Stimulated activated CD8-positive, alpha-beta memory T cell treated with anti-CD3 and anti-CD28 coated beads, Interleukin-12 subunit alpha, Interleukin-12 subunit beta, amount 100 ng/mL, for 24 hours (primary cell): Measurements from ENCODE around the gene C16orf95.
"Not testable (repeated sequence)": the region's sequence is repeated elsewhere in the genome, so short reads cannot be mapped to it uniquely, and the experiment has no call there.

ENCODE experiments used
- DNase-seq: peaks from one replicate; pipeline ENCODE4 v3.0.0-alpha.2; 2020; ENCODE audit errors: extremely low read depth

Gene C16orf95

DNA sequence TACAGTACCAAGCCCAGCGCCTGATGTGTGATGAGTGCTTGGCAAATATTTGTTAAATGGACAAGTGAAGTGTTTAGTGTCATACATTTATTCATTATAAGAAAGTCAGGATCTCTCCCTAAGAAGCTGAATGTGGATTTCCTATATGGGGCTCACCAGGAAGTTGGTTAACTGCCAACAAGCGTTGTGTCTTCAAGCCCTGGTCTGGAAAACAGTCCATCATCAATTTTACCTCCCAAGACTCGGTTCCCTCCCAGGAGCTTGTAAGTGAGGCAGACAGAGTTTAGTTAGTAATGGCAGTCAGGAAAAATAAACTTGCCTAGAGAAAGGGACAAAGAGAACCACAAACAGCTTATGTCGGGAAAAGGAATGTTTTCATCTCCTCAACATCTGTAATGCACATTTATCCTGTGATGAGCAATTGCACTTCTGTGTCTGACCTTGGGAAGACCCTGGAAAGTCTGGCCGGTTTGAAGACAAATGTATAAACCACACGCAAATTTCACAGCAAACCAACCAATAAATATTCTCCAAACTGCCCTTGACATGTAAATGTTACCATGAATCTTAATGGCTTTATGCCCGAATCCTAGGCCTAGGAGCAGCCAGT is 28.3 kb downstream of the C16orf95 start:
- no peak for DNase-seq

DNA sequence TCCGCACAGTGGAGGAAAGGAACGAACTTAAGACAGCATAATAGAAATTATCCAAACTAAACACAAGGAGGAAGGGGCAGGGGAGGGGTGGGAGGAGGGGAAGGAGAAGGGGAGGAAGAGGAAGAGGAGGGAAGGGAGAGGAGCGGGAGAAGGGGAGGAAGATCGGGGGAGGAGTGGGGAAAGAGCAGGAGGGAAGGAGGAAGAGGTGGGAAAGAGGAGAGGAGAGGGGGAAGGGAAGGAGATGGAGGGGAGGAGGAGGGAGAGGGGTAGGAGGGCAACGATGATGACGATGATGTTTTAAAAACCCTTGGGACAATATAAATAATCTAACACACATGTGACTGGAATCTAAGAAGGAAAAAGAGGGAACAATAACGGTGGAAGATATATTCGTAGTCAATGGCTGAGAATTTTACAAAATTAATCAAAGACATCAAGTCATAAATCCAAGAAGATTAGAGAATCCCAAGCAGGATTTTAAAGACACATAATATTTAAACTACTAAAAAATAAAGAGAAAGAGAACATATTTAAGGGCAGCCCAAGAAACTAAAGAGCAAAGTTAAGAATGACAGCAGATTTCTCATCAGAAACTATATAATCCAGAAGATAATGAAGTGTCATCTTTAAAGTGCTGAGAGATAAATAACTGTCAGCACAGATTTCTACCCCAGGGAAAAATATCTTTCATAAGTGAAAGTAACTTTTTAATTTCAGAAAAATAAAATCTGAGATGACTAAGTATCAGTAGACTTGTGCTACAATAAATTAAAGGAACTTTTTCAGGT is 30.2 kb downstream of the C16orf95 start:
- DNase-seq, result no peak

DNA sequence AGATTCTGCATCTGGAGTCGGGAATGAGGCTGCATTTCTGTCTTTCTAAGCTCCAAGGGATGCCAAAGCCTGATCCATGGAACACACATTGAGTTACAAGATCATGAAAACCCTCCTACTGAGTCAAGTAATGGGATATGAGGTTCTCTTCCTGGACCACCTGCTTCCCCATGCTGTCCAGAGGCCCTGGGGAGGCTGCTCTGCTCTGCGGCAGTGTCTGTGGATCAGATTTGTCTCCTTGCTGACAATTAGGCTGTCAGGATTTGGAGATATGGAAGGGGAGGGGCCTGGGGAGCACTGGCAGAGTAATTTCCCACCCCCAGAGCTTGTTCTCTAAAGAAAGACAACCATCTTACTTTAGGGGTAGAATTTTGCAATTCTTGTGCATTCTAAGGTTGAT is 33.0 kb downstream of the C16orf95 start:
- no peak for DNase-seq

DNA sequence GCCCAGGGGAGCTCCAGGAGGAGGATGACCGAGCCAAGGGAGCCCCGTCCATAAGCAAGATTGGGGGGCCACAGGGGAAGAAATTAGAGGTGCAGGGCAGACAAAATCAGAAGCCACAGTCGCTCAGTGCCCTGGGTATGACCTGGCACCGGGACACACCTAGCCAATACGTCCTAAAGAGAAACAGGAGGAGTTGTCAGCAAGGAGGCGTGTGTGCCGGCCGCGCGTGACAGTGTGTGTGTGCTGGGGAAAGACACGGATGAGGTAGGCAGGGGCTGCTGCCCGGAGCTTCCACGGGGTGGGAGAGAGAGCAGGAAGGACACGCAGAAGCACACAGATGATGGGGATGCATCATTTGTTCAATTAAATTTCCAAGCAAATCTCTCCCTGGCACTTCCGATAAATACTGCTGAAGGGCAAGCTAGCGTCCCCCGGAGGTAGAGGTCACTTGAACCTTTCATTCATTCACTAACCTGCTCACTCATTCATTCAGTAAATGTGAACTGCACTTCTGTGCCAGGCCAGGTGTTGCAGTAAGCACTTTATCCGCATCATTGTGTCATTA is 38.0 kb downstream of the C16orf95 start:
- no peak for DNase-seq

DNA sequence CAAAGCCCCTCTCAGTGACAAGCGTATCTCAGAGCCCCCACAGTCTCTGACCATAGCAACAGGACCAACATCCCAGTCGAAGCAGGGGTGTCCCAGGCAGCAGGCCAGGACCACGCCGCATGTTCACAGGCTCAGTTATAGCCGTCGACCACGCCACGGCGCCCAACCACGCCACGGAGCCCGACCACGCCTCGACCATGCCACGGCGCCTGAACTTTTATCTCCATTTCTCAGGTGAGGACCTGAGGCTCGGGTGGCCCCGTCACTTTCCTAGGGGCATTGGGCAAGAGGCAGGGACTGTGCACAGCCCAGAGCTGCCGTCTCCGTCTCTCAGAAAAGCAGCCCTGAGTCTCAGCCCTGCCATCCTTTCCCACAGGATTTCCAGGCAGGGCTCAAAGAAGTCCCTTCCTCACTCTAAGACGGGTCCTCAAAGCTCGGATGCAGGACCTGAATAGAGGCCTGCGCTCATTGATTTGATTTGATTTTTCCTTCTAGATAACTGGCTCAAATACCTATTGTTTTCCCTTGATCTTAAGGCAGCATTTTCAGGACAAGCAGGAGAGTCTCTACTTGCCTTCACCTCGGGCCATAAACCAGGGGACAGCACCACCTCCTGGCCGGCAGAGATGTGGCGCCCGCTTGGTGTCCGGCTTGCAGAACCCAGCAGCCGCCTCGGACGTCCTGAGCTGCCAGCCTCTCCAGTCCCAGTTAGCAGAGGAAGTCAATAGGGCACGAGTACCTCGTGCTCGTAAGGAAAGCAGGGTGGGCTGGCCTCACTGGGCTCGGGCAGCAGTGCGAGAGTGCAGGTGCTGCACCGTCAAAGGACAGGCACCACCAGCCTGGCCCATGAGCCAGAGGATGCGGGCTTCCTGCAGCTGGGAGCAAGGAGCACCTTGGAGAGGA is 38.8 kb downstream of the C16orf95 start:
- DNase-seq, result no peak

DNA sequence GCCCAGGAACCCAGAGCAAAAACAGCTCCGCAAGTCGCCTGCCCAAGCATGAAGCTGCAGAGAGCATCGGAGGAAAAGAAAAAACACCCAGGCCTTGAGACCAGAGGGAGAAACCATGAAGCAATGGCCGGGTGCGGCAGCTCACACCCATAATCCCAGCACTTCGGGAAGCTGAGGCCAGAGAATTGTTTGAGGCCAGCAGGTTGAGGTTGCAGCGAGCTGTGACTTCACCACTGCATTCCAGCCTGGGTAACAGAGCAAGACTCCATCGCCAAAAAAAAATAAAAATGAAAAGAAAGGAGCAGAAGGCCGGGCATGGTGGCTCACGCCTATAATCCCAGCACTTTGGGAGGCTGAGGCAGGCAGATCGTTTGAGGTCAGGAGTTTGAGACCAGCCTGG is 40.3 kb downstream of the C16orf95 start:
- DNase-seq, result no peak

DNA sequence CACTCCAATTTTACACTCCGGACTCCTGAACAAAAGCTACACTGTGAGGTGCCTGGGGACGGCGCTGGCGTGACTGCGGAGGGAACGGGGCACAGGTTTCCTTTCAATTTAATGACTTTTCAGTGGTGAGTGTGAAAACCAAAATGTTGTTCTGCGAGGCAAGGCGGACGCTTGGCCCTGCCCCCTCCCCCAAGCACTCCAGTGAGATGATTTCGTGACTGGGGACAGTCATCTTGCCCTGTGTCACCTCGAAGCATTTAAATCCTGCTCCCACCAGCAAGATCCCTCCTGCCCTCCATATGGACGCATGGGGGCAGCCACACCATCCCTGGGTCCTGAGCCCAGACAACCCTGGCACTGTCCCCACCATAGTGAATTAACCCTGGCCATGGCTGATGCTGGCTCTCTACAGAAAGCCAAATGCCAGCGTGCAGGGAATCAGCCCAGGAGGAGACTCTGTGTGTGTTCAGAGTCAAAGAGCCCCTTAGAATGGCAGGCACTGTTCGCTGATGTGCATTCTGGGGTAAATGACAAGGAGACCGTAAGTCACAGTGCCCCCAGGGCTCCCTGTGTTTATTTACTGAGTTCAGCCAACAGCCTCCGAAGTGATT is 41.0 kb downstream of the C16orf95 start:
- no peak for DNase-seq

DNA sequence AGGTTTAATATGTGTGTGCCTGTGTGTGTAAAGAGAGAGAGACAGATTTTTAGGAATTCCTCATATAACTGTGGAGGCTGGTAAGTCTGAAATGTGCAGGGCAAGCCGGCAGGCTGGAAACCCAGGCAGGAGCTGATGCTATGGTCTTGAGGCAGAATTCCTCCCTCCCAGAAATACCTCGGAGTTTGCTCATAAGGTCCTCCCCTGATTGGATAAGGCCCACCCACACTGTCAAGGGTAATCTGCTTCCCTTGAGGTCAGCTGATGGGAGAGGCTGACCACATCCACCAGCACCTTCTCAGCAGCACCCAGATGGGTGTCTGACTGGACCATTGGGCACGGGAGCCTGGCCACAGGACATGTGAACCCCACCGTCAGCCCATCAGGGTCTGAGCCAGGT is 42.4 kb downstream of the C16orf95 start:
- no peak for DNase-seq

DNA sequence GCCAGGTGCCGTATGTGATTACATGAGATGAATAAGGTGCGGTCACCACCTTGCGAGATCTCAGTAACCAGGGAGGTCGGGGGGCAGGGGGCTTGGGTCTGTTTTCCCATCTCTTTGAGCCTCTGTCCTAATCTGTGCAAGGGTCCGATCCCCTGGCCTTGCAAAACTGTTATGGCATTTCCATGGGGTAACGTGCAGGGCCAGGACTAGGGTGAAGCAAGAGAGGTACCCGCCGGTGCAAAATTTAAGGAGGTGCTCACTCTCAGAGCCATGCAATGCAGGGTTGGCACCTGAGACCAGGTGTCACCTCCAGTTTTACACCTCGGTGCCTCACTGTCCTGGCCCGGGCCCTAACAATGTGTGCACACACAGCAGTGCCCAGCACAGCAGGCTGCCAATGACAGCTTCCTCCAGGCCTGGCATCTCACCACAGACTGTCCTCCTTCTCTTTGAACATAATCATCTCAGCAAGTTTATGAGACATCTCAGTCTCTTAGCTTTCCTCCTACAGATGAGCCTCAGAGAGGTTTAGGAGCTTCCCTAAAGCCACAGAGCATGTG is 43.6 kb downstream of the C16orf95 start:
- no peak for DNase-seq

DNA sequence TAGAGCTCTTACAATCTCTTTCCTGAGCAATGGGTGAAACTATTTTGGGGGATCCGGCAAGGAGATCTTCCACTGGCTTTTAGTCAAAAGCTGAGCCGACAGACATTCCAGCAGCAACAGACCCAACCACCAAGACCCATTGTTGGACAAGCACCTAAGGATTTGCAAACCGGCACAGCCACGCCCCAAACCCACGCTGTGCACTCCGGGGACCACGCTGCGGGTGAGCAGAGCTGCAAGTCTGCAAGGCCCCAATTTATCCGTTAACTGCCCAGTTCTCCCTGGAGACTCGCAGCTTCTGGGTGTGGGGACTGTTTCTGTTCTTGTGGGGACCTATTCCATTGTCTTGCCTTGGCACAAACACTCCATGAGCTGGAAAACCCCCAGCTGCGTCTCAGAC is 45.9 kb downstream of the C16orf95 start:
- no peak for DNase-seq

DNA sequence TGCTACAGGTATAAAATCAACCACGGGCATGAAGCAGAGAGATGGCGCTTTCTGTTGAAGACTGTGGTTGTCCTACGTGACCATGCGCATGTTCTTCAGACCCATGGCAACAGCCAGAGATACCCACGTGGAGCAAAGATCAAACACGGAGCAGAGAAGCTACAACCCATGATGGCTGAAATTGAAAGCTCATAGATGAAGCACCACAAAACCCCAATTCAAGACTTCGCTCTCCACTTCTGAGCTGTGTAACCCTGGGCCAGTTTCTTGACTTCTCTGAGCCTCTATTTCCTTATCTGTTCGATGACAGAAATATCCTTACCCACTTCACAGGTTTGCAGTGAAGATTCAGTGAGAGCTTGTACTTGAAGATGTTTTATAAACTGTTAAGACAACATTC is 49.6 kb downstream of the C16orf95 start:
- DNase-seq, result no peak

DNA sequence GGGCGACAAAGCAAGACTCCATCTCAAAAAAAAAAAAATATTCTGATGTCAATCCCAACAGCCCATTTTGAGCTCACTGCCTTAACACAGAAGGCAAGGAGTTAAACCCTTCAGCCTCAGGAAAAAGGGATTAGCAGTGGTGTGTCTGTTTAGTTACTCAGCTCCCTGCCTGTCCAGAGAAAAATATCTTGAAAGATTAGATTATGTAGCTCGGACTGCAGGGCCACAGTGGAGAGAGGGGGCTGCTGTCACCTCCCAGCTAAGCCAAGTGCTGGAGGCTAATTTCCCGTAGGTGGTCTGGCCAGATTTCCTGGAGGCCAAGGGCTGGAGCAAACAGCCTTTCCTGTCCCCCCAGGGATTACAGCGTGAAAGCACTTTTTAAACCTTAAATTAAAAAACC is 50.3 kb downstream of the C16orf95 start:
- no peak for DNase-seq

DNA sequence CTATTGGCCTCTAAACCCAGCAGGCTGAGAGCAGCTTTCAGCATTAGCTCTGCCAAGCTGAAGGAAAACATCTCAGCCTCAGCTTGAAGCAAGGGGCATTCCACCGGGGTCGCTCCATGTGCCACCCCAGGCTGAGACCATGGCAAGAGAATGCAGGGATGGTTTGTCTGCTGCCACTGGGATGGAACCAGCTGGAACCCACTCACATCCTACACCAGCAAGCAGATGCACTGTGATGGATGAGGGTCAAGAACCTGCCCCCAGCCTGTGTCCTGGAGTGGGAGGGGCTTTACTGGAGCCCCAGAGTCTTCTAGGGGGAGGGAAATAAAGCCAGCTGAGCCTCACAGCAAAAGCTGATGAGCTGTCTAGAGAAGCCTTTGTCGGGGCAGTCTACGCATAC is 51.9 kb downstream of the C16orf95 start:
- DNase-seq, result no peak

DNA sequence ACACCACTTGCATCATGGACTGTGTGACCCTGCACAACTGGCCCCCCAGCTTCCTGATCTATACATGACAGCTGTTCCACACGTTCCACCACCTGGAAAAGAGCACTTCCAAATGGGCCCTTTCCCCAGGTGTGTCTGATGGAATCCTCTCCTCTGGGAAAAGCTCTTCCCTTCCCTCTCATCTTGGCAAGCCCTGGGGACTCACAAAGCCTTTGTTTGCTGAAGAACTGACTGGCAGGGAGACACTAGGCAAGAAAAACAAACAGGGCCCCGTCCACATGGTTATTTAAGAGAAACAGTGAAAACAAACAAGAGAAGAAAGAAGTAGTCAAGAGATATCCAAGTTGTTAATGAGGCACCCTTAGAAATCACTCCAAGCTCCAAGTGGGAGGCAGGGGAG is 52.6 kb downstream of the C16orf95 start:
- no peak for DNase-seq

DNA sequence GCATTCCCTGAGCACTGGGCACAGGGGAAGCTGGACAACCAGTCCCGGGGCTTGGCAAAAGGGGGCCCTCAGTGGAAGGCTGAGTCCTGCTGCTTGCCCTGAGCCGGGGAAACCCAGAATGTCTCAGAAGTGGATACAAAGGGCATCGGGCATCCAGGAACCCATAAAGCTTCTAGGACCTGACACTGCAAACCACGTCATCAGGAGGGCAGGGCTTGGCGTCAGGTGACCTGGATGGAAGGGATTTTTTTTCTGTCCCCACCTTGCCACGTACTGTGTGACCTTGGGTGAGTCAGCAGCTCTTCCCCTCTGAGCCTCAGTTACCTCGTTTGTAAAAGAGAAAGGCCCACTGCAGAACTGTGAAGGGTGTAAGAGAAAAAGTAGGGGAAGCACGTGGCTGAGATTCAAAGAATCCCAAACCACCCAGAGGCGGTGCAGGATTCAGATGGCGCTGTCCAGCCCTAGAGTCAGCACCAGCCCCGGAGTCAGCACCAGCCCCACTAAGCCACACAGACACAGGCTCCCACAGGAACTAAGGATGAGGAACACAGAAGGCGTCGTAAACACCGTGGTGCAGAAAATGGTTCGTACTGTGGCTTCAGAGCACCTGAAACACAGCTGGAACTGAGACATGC is 53.7 kb downstream of the C16orf95 start:
- no peak for DNase-seq

DNA sequence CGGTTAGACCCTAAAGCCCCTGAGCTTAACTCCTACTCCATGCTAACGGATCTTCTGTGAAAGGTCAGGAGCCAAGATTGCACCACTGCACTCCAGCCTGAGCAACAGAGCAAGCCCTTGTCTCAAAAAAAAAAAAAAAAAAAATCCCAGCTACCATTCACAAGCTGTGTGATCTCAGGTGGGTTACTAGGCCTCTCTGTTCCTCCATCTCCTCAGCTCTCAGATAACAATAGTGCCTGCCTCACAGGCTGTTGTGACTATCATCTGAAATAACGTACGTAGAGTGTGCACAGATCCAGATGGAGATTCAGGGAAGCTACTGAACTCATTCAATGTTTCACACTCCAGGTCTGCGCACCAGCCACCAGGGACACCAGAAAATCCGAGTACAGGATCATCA is 57.8 kb downstream of the C16orf95 start:
- DNase-seq, result no peak

DNA sequence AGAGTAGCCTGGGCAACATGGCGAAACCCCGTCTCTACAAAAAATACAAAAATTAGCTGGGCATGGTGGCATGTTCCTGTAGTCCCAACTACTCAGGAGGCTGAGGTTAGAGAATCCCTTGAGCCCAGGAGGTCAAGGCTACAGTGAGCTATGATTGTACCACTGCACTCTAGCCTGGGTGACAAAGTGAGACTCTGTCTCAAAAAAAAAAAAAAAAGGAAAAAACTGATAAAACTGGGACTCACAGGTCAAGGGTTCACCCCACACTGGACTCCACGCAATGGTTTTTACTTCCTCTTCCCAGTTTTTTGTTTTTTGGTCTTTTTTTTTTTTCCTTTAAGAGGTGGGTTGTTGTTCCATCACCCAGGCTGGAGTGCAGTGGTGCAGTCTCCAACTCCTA is 58.5 kb downstream of the C16orf95 start:
- not testable (repeated sequence) for DNase-seq

DNA sequence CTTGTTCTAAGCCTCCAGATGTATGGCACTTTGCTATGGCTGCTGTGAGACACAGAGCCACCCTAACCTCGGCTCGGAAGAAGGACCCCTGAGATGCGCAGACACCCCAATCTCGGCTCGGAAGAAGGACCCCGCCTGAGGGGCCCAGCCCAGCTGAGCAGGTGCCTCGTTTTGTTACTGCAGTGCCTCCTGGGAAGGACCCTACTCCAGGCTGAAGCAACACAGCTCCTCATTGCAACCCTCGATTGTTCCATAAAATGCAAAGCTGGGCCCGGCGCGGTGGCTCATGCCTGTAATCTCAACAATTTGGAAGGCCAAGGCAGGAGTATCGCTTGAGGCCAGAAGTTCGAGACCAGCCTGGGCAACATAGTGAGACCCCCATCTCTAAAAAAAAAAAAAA is 61.3 kb downstream of the C16orf95 start:
- no peak for DNase-seq

DNA sequence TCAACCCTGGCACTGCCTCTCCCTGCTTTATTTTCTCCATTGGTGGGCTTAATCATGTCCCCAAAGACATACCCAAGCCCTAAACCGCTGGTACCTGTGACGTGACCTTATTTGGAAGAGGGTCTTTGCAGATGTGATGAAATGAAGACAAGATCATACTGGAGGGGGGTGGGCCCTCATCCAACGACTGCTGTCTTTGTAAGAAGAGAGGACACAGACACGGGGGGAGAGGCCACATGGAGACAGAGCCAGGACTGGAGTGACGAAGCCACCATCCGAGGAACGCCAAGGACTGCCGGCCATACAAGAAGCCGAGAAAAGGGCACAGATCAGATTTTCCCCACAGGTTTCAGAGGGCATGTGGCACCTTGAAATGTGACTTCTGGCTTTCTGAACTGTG is 62.5 kb downstream of the C16orf95 start:
- DNase-seq, result no peak

DNA sequence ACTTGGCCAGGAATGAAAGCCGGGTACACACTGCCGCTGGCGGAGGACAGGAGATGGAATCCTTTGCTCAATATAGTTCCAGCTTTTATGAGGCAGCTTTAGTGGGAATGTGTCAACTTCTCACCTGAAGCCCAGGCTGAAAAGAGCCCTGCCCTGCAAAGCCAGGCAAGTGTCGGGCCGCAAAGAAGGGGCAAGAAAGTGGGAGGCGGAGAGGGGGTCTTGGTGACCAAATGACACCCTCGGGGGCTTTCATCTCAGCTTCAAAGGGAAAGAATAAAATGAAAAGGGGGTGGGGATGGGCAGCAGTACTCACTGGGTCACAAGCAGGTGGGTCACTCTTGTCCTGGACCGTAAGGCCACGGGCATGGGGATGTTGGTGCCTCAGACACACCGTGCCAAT is 62.9 kb downstream of the C16orf95 start:
- no peak for DNase-seq

DNA sequence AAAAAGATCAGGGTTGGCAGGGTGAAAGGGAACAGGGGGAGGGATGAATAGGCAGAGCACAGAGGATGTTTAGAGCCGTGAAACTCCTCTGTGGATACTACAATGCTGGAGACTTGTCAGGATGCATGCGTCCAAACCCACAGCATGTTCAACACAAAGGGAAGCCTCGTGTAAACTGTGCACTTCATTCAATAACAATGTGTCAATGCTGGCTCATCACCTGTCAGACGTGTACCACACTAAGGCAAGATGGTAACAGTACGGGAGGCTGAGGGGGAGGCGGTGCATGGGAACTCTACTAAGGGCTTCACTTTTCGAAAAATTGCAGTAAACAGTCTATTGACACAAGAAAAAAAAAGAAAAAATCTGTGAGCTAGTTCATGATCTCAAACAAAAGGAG is 63.7 kb downstream of the C16orf95 start:
- no peak for DNase-seq
